GM12878 (cell line): ENCODE measurements around the gene FCER2. TPM values are rescaled to one million over a fixed set of nuclear protein-coding genes. Genes with fewer than 3 reads are reported as not detected.

Source experiments
- ATF7 ChIP-seq: fragments of 450-650 bp; IDR thresholded peaks from 2 replicates; pipeline ENCODE4 v1.6.1; 2016; ENCODE audit warnings: low read depth, mild to moderate bottlenecking
- BACH1 ChIP-seq: fragments of 450-650 bp; IDR thresholded peaks from 2 replicates; pipeline ENCODE4 v1.6.1; 2017; ENCODE audit warnings: mild to moderate bottlenecking, borderline replicate concordance
- BHLHE40 ChIP-seq, 2 experiments: fragments of 450-650 bp in 1 of 2; IDR thresholded peaks; 2 replicates each; pipeline ENCODE4 v1.6.1; 2011 to 2017; ENCODE audit warnings: low read depth in 2 of 2, borderline replicate concordance in 1 of 2, improper control_type of control experiment in 1 of 2, low read length in 1 of 2, mild to moderate bottlenecking in 1 of 2
- CHD4 ChIP-seq: fragments of 200-600 bp; sonication (generic); IDR thresholded peaks from 2 replicates; pipeline ENCODE4 v1.6.1; 2016; ENCODE audit warnings: mild to moderate bottlenecking
- CREM ChIP-seq: IDR thresholded peaks from 2 replicates; pipeline ENCODE4 v1.6.1; 2014; ENCODE audit warnings: antibody characterized with exemption, low read depth
- EED ChIP-seq: sonication (generic); IDR thresholded peaks from 2 replicates; pipeline ENCODE4 v1.6.1; 2016; ENCODE audit warnings: antibody characterized with exemption, low read depth
- FOXK2 ChIP-seq: fragments of 450-650 bp; IDR thresholded peaks from 2 replicates; pipeline ENCODE4 v1.6.1; 2017; ENCODE audit warnings: mild to moderate bottlenecking, moderate library complexity
- GATAD2B ChIP-seq: fragments of 450-650 bp; conservative IDR thresholded peaks from 2 replicates; pipeline ENCODE4 v1.6.1; 2017; ENCODE audit warnings: low read depth, mild to moderate bottlenecking, moderate library complexity
- MEF2B ChIP-seq: fragments of 450-650 bp; IDR thresholded peaks from 2 replicates; pipeline ENCODE4 v1.6.1; 2018; ENCODE audit warnings: mild to moderate bottlenecking, moderate library complexity; ENCODE audit not compliant: partially characterized antibody, poor library complexity, severe bottlenecking
- MTA2 ChIP-seq: fragments of 450-650 bp; IDR thresholded peaks from 2 replicates; pipeline ENCODE4 v1.6.1; 2016; ENCODE audit warnings: low read depth, mild to moderate bottlenecking, moderate library complexity
- NFYB ChIP-seq: IDR thresholded peaks from 2 replicates; pipeline ENCODE4 v1.6.1; 2011; ENCODE audit warnings: low read depth, mild to moderate bottlenecking, low read length, improper control_type of control experiment, moderate library complexity; ENCODE audit not compliant: insufficient read depth
- NR2F1 ChIP-seq: fragments of 450-650 bp; conservative IDR thresholded peaks from 2 replicates; pipeline ENCODE4 v1.6.1; 2017; ENCODE audit warnings: mild to moderate bottlenecking
- POLR2AphosphoS5 ChIP-seq: IDR thresholded peaks from 2 replicates; pipeline ENCODE4 v1.6.1; 2011; ENCODE audit warnings: mild to moderate bottlenecking, low read length, inconsistent platforms
- RCOR1 ChIP-seq: conservative IDR thresholded peaks from 2 replicates; pipeline ENCODE4 v1.6.1; 2012; ENCODE audit warnings: low read depth, low read length, improper control_type of control experiment
- RFX5 ChIP-seq: IDR thresholded peaks from 2 replicates; pipeline ENCODE4 v1.6.1; 2011; ENCODE audit warnings: low read depth, low read length, improper control_type of control experiment
- TCF12 ChIP-seq: IDR thresholded peaks from 2 replicates; pipeline ENCODE4 v1.6.1; 2011; ENCODE audit warnings: low read depth, mild to moderate bottlenecking, low read length
- WRNIP1 ChIP-seq: IDR thresholded peaks from 2 replicates; pipeline ENCODE4 v1.6.1; 2011; ENCODE audit warnings: low read depth, low read length, improper control_type of control experiment, borderline replicate concordance
- YBX1 ChIP-seq: fragments of 450-650 bp; IDR thresholded peaks from 2 replicates; pipeline ENCODE4 v1.6.1; 2016; ENCODE audit warnings: antibody characterized with exemption
- ZSCAN29 ChIP-seq: fragments of 450-650 bp; IDR thresholded peaks from 2 replicates; pipeline ENCODE4 v1.6.1; 2017; ENCODE audit warnings: mild to moderate bottlenecking, moderate library complexity
- polyA plus RNA-seq, 11 experiments: library from polyadenylated mRNA; depleted of rRNA in 4 of 11; unstranded in 6 of 11; stranded (reverse) in 5 of 11; fragments of >200 nt; fragmentation: Nextera tagmentation in 4 of 11; fragmentation: Illumina TruSeq in 1 of 11; extraction: Ambion mirVana in 4 of 11; extraction: Trizol in 1 of 11; gene quantifications; 1 replicate in 1 of 11; 2 replicates in 10 of 11; pipeline versions ENCODE4 v1.2.1 to v1.2.3, GENCODE V29; 2011 to 2016; ENCODE audit warnings: inconsistent platforms in 2 of 11, missing spikeins in 2 of 11, low read depth in 1 of 11
- total RNA-seq, 4 experiments: library from RNA; depleted of rRNA in 3 of 4; stranded (reverse); fragments of >200 nt in 3 of 4; fragmentation: Illumina TruSeq in 1 of 4; extraction: Trizol in 1 of 4; gene quantifications; 2 replicates each; pipeline versions ENCODE4 v1.2.1 to v1.2.3, GENCODE V29; 2013 to 2021
- TF ChIP-seq, protein P1 (sequence below): fragments of 450-650 bp; IDR thresholded peaks from 2 replicates; pipeline ENCODE4 v1.6.1; 2017; ENCODE audit warnings: mild to moderate bottlenecking
- TF ChIP-seq, protein P2 (sequence below): IDR thresholded peaks from 2 replicates; pipeline ENCODE4 v1.6.1; 2011; ENCODE audit warnings: low read depth, low read length, improper control_type of control experiment, borderline replicate concordance
- TF ChIP-seq, protein P3 (sequence below): fragments of 450-650 bp; IDR thresholded peaks from 2 replicates; pipeline ENCODE4 v1.6.1; 2016; ENCODE audit warnings: mild to moderate bottlenecking
- TF ChIP-seq, protein P4 (sequence below): fragments of 450-650 bp; IDR thresholded peaks from 2 replicates; pipeline ENCODE4 v1.6.1; 2016; ENCODE audit warnings: mild to moderate bottlenecking
- TF ChIP-seq, protein P5 (sequence below), 3 experiments: IDR thresholded peaks in 2 of 3; conservative IDR thresholded peaks in 1 of 3; 2 replicates each; pipeline ENCODE4 v1.5.1; 2011; ENCODE audit warnings: low read depth in 3 of 3, low read length in 3 of 3, mild to moderate bottlenecking in 3 of 3, control low read depth in 2 of 3, moderate library complexity in 2 of 3, inconsistent platforms in 1 of 3, mixed read lengths in 1 of 3; ENCODE audit not compliant: control insufficient read depth in 2 of 3, insufficient read depth in 1 of 3; ENCODE audit errors: extremely low read depth in 1 of 3

FCER2 gene
- total and polyA plus RNA-seq, 10 of the 15 experiments (the other 5 are each of a cell fraction or from before 2014, with no cell fraction given): 44.0 to 424 (median 241) TPM

DNA sequence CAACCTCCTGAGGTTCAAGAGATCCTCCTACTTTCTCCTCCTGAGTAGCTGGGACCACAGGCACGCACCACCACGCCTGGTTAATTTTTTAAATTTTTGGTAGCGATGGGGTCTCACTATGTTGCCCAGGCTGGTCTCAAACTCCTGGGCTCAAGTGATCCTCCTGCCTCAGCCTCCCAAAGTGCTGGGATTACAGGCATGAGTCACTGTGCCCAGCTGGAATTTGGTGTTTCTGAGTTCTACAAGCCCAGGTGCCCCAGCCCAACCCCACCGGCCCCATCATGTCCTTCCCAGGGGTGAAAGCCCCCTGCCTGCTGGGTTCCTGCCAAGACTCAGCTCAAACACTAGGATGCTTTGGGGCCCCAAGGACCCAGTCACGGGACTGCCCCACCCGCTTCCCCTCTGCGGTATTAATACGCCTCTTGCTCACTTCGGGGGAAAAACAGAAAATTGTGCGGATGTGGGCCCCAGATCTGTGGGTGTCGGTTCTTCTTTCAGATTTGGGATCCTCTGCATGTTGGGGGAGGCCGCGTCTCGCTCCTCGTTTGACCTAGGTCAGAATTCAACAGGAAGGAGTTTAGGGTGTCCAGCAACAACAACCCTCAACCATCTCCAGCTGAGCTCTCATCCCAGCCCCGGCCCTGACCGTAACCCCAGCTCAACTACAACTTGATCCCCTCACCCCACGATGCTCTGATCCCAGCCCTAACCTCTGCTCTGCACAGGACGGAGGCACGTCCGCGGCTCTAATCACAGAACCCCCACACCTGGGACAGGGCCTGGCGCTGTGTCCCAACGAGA lies 3.7 kb upstream of the FCER2 start (continued):
- TF ChIP-seq, protein P1, sequence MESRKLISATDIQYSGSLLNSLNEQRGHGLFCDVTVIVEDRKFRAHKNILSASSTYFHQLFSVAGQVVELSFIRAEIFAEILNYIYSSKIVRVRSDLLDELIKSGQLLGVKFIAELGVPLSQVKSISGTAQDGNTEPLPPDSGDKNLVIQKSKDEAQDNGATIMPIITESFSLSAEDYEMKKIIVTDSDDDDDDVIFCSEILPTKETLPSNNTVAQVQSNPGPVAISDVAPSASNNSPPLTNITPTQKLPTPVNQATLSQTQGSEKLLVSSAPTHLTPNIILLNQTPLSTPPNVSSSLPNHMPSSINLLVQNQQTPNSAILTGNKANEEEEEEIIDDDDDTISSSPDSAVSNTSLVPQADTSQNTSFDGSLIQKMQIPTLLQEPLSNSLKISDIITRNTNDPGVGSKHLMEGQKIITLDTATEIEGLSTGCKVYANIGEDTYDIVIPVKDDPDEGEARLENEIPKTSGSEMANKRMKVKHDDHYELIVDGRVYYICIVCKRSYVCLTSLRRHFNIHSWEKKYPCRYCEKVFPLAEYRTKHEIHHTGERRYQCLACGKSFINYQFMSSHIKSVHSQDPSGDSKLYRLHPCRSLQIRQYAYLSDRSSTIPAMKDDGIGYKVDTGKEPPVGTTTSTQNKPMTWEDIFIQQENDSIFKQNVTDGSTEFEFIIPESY: no peak
- TF ChIP-seq YBX1 (no peak), RFX5 (no peak), ZSCAN29 (peak; percentile 46; the same call in 1 of the 2 replicates), WRNIP1 (no peak), POLR2AphosphoS5 (no peak), MEF2B (peak; percentile 85), NFYB (no peak), BHLHE40 (IDR thresholded peaks at IDR 0.05; ENCODE audit: borderline replicate concordance in 1 of 2, low read depth in 2 of 2, low read length in 1 of 2) (peak; percentile 98 to 99), RCOR1 (0 out of 2 replicates have a peak, but pooled peaks have one; percentile 70), MTA2 (peak; percentile 88), TCF12 (peak; percentile 75), NR2F1 (peak; percentile 90), GATAD2B (peak; percentile 95), FOXK2 (no peak), BACH1 (peak; percentile 61; the same call in 1 of the 2 replicates), EED (peak; percentile 100), ATF7 (peak; percentile 72), CHD4 (no peak; the same call in 1 of the 2 replicates), CREM (peak; percentile 94)
- TF ChIP-seq, protein P2, sequence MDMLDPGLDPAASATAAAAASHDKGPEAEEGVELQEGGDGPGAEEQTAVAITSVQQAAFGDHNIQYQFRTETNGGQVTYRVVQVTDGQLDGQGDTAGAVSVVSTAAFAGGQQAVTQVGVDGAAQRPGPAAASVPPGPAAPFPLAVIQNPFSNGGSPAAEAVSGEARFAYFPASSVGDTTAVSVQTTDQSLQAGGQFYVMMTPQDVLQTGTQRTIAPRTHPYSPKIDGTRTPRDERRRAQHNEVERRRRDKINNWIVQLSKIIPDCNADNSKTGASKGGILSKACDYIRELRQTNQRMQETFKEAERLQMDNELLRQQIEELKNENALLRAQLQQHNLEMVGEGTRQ: no peak
- TF ChIP-seq, protein P3, sequence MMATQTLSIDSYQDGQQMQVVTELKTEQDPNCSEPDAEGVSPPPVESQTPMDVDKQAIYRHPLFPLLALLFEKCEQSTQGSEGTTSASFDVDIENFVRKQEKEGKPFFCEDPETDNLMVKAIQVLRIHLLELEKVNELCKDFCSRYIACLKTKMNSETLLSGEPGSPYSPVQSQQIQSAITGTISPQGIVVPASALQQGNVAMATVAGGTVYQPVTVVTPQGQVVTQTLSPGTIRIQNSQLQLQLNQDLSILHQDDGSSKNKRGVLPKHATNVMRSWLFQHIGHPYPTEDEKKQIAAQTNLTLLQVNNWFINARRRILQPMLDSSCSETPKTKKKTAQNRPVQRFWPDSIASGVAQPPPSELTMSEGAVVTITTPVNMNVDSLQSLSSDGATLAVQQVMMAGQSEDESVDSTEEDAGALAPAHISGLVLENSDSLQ: no peak
- TF ChIP-seq, protein P4, sequence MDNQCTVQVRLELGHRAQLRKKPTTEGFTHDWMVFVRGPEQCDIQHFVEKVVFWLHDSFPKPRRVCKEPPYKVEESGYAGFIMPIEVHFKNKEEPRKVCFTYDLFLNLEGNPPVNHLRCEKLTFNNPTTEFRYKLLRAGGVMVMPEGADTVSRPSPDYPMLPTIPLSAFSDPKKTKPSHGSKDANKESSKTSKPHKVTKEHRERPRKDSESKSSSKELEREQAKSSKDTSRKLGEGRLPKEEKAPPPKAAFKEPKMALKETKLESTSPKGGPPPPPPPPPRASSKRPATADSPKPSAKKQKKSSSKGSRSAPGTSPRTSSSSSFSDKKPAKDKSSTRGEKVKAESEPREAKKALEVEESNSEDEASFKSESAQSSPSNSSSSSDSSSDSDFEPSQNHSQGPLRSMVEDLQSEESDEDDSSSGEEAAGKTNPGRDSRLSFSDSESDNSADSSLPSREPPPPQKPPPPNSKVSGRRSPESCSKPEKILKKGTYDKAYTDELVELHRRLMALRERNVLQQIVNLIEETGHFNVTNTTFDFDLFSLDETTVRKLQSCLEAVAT: peak; percentile 65
- TF ChIP-seq, protein P5, sequence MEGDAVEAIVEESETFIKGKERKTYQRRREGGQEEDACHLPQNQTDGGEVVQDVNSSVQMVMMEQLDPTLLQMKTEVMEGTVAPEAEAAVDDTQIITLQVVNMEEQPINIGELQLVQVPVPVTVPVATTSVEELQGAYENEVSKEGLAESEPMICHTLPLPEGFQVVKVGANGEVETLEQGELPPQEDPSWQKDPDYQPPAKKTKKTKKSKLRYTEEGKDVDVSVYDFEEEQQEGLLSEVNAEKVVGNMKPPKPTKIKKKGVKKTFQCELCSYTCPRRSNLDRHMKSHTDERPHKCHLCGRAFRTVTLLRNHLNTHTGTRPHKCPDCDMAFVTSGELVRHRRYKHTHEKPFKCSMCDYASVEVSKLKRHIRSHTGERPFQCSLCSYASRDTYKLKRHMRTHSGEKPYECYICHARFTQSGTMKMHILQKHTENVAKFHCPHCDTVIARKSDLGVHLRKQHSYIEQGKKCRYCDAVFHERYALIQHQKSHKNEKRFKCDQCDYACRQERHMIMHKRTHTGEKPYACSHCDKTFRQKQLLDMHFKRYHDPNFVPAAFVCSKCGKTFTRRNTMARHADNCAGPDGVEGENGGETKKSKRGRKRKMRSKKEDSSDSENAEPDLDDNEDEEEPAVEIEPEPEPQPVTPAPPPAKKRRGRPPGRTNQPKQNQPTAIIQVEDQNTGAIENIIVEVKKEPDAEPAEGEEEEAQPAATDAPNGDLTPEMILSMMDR (IDR thresholded peaks at IDR 0.05 in 2 of 3, conservative IDR thresholded peaks at IDR 0.05 in 1 of 3; ENCODE audit: control insufficient read depth in 2 of 3, extremely low read depth in 1 of 3, insufficient read depth in 1 of 3, low read depth in 3 of 3, low read length in 3 of 3): no peak
